HG02938 (cell line): ENCODE measurements around the gene JAML.
A peak's percentile ranks its signal among the peaks of the same experiment; 100 is the strongest.

ENCODE experiments used
- ATAC-seq: cut with Tn5 transposase; IDR thresholded peaks from one replicate; pipeline ENCODE4 v1.9.1; 2021; ENCODE audit warnings: mild to moderate bottlenecking, moderate library complexity; ENCODE audit not compliant: unreplicated experiment

JAML gene

GRCh38 chr11:118224511-118225188, at the start of gene JAML:
TSS of gene JAML (minus strand) at chr11:118225011. CDS start at chr11:118214866, 10,145 bp downstream.
- ATAC-seq = peak; percentile 48

GRCh38 chr11:118274186-118274585, 49.4 kb upstream of the JAML start:
- ATAC-seq = no peak

- no peak for ATAC-seq
Observed at GRCh38 chr11:118272001-118272400, 47.2 kb upstream of the JAML start.

- no peak for ATAC-seq
Observed at GRCh38 chr11:118267486-118267885, 42.7 kb upstream of the JAML start.

GRCh38 chr11:118265954-118266353, 41.1 kb upstream of the JAML start:
- ATAC-seq = no peak

- ATAC-seq = no peak
Observed at GRCh38 chr11:118264569-118265465, 40.0 kb upstream of the JAML start.

- no peak for ATAC-seq
Observed at GRCh38 chr11:118263695-118264568, 39.1 kb upstream of the JAML start, which contains the start of gene MPZL2. TSS of gene MPZL2 (minus strand) at chr11:118264297. CDS start at chr11:118264153, 144 bp downstream.

- no peak for ATAC-seq
Observed at GRCh38 chr11:118263112-118263511, 38.3 kb upstream of the JAML start.

GRCh38 chr11:118260353-118260752, 35.5 kb upstream of the JAML start:
- ATAC-seq = no peak

GRCh38 chr11:118259138-118259537, 34.3 kb upstream of the JAML start:
- ATAC-seq = no peak

GRCh38 chr11:118258410-118258809, 33.6 kb upstream of the JAML start:
- no peak for ATAC-seq

GRCh38 chr11:118252688-118253087, 27.9 kb upstream of the JAML start:
- ATAC-seq = no peak

GRCh38 chr11:118251858-118252652, 27.2 kb upstream of the JAML start, which contains the start of gene MPZL3:
TSS of gene MPZL3 (minus strand) at chr11:118252365. CDS start at chr11:118252294, 71 bp downstream.
- peak; percentile 80 for ATAC-seq

GRCh38 chr11:118247041-118247440, 22.2 kb upstream of the JAML start:
- no peak for ATAC-seq

- no peak for ATAC-seq
Observed at GRCh38 chr11:118245936-118246562, 21.2 kb upstream of the JAML start.

- no peak for ATAC-seq
Observed at GRCh38 chr11:118243993-118244762, 19.4 kb upstream of the JAML start.

- no peak for ATAC-seq
Observed at GRCh38 chr11:118243161-118243560, 18.4 kb upstream of the JAML start.

- ATAC-seq = peak; percentile 8
Observed at GRCh38 chr11:118241764-118242098, 16.9 kb upstream of the JAML start.
